ENCODE results near the gene PPP1R1B.

- TF ChIP-seq CTCF (conservative IDR thresholded peaks at IDR 0.05; ENCODE audit: low read length), result no peak
- TF ChIP-seq EZH2phosphoT487 (IDR thresholded peaks at IDR 0.05; ENCODE audit: borderline replicate concordance, low read depth, low read length), result no peak
Measured at GRCh38 chr17:39633570-39634183, 6.9 kb downstream of the PPP1R1B start.

Measured in OCI-LY7 (cell line).